Fibroblast of lung (primary cell): ENCODE results near the gene ZNF821.

Source experiments
- EZH2 ChIP-seq: IDR thresholded peaks from 2 replicates; pipeline ENCODE4 v1.5.1; 2012; ENCODE audit warnings: low read length, control low read depth, mild to moderate bottlenecking; ENCODE audit errors: missing control alignments
- TF ChIP-seq, protein P1 (sequence below), 2 donors: IDR thresholded peaks in 1 of 2; conservative IDR thresholded peaks in 1 of 2; 1 replicate in 1 of 2; 2 replicates in 1 of 2; pipeline ENCODE4 v1.5.1; 2011 to 2012; ENCODE audit warnings: low read length in 2 of 2, control low read depth in 1 of 2, inconsistent platforms in 1 of 2, low read depth in 1 of 2, mild to moderate bottlenecking in 1 of 2

- TF ChIP-seq, protein P1, sequence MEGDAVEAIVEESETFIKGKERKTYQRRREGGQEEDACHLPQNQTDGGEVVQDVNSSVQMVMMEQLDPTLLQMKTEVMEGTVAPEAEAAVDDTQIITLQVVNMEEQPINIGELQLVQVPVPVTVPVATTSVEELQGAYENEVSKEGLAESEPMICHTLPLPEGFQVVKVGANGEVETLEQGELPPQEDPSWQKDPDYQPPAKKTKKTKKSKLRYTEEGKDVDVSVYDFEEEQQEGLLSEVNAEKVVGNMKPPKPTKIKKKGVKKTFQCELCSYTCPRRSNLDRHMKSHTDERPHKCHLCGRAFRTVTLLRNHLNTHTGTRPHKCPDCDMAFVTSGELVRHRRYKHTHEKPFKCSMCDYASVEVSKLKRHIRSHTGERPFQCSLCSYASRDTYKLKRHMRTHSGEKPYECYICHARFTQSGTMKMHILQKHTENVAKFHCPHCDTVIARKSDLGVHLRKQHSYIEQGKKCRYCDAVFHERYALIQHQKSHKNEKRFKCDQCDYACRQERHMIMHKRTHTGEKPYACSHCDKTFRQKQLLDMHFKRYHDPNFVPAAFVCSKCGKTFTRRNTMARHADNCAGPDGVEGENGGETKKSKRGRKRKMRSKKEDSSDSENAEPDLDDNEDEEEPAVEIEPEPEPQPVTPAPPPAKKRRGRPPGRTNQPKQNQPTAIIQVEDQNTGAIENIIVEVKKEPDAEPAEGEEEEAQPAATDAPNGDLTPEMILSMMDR (conservative IDR thresholded peaks at IDR 0.05 in 1 of 2, IDR thresholded peaks at IDR 0.05 in 1 of 2; ENCODE audit: low read depth in 1 of 2, low read length in 2 of 2): no peak
- no peak for TF ChIP-seq EZH2
These were observed 11.8 kb upstream of the ZNF821 start for GRCh38 chr16:71895679-71896365.
